HEK293T (cell line): ENCODE data around the gene RCAN3.
"Not testable (repeated sequence)": the region's sequence is repeated elsewhere in the genome, so short reads cannot be mapped to it uniquely, and the experiment has no call there.

ENCODE experiments used
- CTCF ChIA-PET: fragments of 350-600 bp; formaldehyde crosslinking; extraction: SDS; loops from one replicate; lab custom pipeline; 2021; ENCODE audit warnings: antibody characterized with exemption, inconsistent platforms; lab: Yijun Ruan, JAX
- POLR2A ChIA-PET: fragments of 350-600 bp; formaldehyde crosslinking; extraction: SDS; loops from one replicate; lab custom pipeline; 2020; ENCODE audit warnings: antibody characterized with exemption, inconsistent platforms; lab: Yijun Ruan, JAX
- DNase-seq: peaks from one replicate; pipeline ENCODE4 v3.0.0; 2012; ENCODE audit warnings: mixed read lengths; ENCODE audit errors: extremely low spot score
- ARNT ChIP-seq: fragments of 450-650 bp; IDR thresholded peaks from 2 replicates; pipeline ENCODE4 v1.6.1; 2017; ENCODE audit warnings: mild to moderate bottlenecking
- BHLHE40 ChIP-seq: fragments of 450-650 bp; IDR thresholded peaks from 2 replicates; pipeline ENCODE4 v1.6.1; 2016; ENCODE audit warnings: mild to moderate bottlenecking, moderate library complexity, borderline replicate concordance
- CTBP1 ChIP-seq: fragments of 450-650 bp; IDR thresholded peaks from 2 replicates; pipeline ENCODE4 v1.6.1; 2016; ENCODE audit warnings: borderline replicate concordance
- ELF4 ChIP-seq: fragments of 450-650 bp; IDR thresholded peaks from 2 replicates; pipeline ENCODE4 v1.6.1; 2017; ENCODE audit warnings: antibody characterized with exemption
- FOXA1 ChIP-seq: fragments of 450-650 bp; IDR thresholded peaks from 2 replicates; pipeline ENCODE4 v1.6.1; 2016; ENCODE audit warnings: mild to moderate bottlenecking
- FOXK2 ChIP-seq: fragments of 450-650 bp; IDR thresholded peaks from 2 replicates; pipeline ENCODE4 v1.6.1; 2016; ENCODE audit warnings: mild to moderate bottlenecking
- FOXM1 ChIP-seq: fragments of 450-650 bp; IDR thresholded peaks from 2 replicates; pipeline ENCODE4 v1.6.1; 2017; ENCODE audit warnings: mild to moderate bottlenecking, borderline replicate concordance
- HDGF ChIP-seq: fragments of 450-650 bp; IDR thresholded peaks from 2 replicates; pipeline ENCODE4 v1.6.1; 2017; ENCODE audit warnings: antibody characterized with exemption, borderline replicate concordance
- L3MBTL2 ChIP-seq: fragments of 450-650 bp; conservative IDR thresholded peaks from 2 replicates; pipeline ENCODE4 v1.6.1; 2016; ENCODE audit warnings: mild to moderate bottlenecking
- LEF1 ChIP-seq: fragments of 450-650 bp; IDR thresholded peaks from 2 replicates; pipeline ENCODE4 v1.6.1; 2017; ENCODE audit warnings: mild to moderate bottlenecking, borderline replicate concordance
- NFRKB ChIP-seq: fragments of 450-650 bp; IDR thresholded peaks from 2 replicates; pipeline ENCODE4 v1.6.1; 2016; ENCODE audit warnings: mild to moderate bottlenecking, moderate library complexity
- SP1 ChIP-seq: fragments of 450-650 bp; IDR thresholded peaks from 2 replicates; pipeline ENCODE4 v1.6.1; 2017
- SUZ12 ChIP-seq: fragments of 450-650 bp; IDR thresholded peaks from 2 replicates; pipeline ENCODE4 v1.6.1; 2016; ENCODE audit warnings: mild to moderate bottlenecking
- TARDBP ChIP-seq: fragments of 450-650 bp; IDR thresholded peaks from 2 replicates; pipeline ENCODE4 v1.6.1; 2016
- ZNF384 ChIP-seq: fragments of 450-650 bp; IDR thresholded peaks from 2 replicates; pipeline ENCODE4 v1.6.1; 2016
- TF ChIP-seq, protein P1 (sequence below): fragments of 450-650 bp; IDR thresholded peaks from 2 replicates; pipeline ENCODE4 v1.6.1; 2016

The RCAN3 gene

DNA sequence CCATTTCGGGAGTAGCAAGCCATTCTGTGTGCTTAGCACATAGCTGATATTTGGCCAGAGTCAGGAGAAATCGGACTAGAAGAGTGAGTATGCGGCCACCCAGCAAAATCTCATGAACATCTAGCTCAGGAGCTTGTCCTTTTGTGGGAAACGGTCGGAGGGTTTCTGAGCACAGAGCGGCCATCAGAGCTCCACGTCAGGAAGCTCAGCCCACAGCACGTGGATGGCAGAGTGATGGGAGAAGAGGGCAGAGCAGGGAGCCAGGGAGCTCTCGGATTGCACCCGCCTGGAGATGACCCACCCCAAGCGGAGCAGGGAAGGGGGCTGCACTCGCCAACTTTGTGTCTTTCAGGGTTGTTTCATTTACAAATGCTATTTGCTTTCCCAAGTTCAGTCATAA, 13.9 kb downstream of the RCAN3 start:
- POLR2A ChIA-PET: interaction anchor here (0.8 kb wide), 1 partner anchor 9 kb away, joined by 3 read pairs; no protein-coding TSS in a partner anchor

DNA sequence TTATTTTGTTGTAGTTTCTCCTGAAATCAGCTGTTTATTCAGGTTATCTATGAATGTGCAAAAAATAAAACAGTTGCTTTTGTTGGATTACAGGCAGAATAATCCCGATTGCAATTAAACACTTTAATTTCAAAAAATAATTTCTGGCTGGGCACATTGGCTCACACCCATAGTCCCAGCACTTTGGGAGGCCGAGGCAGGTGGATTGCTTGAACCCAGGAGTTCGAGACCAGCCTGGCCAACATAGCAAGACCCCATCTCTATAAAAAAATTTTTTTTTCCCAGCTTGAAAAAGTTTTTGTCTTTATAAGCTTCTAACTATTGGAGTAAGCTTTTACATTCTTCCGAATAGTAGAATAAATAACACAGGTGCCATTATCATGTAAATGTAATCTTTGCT, 15.3 kb downstream of the RCAN3 start:
- ChIA-PET POLR2A (no interaction called here), CTCF (interaction anchor here (0.6 to 1.2 kb wide), 2 partner anchors 9 to 59 kb away, joined by 3 to 4 read pairs; no protein-coding TSS in a partner anchor)

More for the DNA sequence above, 13.9 kb downstream of the RCAN3 start:
- no peak for DNase-seq
- no peak for TF ChIP-seq ZNF384
- no peak for TF ChIP-seq TARDBP
- TF ChIP-seq CTBP1: no peak
- TF ChIP-seq FOXA1: no peak
- no peak for TF ChIP-seq L3MBTL2
- TF ChIP-seq SP1: no peak
- TF ChIP-seq ELF4: no peak
- no peak for TF ChIP-seq BHLHE40
- no peak for TF ChIP-seq FOXK2
- no peak for TF ChIP-seq FOXM1
- TF ChIP-seq, protein P1, sequence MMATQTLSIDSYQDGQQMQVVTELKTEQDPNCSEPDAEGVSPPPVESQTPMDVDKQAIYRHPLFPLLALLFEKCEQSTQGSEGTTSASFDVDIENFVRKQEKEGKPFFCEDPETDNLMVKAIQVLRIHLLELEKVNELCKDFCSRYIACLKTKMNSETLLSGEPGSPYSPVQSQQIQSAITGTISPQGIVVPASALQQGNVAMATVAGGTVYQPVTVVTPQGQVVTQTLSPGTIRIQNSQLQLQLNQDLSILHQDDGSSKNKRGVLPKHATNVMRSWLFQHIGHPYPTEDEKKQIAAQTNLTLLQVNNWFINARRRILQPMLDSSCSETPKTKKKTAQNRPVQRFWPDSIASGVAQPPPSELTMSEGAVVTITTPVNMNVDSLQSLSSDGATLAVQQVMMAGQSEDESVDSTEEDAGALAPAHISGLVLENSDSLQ: no peak
- CTCF ChIA-PET: interaction anchor here (0.7 to 1.6 kb wide), 3 partner anchors 11 to 70 kb away, joined by 3 to 5 read pairs (median 5); no protein-coding TSS in a partner anchor

DNA sequence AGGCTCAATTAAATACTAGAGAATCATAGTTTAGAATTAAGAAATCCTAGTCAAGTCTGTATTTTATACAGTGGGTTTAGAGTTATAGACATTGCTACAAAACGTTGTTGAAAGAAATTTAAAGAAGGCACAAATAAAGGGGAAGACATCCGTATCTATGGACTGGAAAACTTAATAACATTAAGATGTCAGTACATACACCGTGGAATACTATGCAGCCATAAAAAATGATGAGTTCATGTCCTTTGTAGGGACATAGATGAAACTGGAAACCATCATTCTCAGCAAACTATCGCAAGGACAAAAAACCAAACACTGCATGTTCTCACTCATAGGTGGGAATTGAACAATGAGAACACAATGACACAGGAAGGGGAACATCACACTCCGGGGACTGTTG, 17.6 kb downstream of the RCAN3 start:
- POLR2A ChIA-PET, DNase-seq, CTCF ChIA-PET: not testable (repeated sequence)

More for the DNA sequence above, 15.3 kb downstream of the RCAN3 start:
- TF ChIP-seq LEF1 (no peak), BHLHE40 (no peak), FOXK2 (no peak), L3MBTL2 (no peak), FOXA1 (no peak), ARNT (no peak), TARDBP (no peak), CTBP1 (no peak), NFRKB (no peak), ZNF384 (no peak), ELF4 (no peak), FOXM1 (no peak), HDGF (no peak), SUZ12 (no peak), SP1 (no peak)
- TF ChIP-seq, protein P1: no peak
- no peak for DNase-seq

DNA sequence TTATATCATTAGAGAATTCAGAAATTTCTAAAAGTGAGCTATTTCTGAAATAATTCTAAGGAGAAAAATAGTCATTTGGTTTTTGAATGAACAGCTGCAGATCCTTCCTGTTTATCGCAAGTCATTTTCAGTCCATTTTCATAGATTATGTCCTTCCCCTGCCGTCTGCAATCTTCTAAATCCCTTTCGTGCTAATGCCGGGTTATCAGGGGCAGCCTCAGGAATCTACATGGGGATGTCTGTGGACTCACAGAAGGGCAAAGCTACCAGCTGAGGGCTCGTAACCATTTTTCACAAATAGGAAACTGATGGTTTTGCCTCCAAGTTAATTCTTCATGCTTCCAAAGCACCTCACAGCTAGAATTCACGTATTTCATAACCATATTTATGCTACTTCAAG, 23.0 kb downstream of the RCAN3 start:
- TF ChIP-seq CTBP1 (no peak), L3MBTL2 (no peak), FOXM1 (no peak), TARDBP (no peak), SP1 (no peak), ARNT (no peak), ELF4 (no peak), ZNF384 (no peak), NFRKB (no peak), HDGF (no peak), FOXA1 (no peak), FOXK2 (no peak)
- TF ChIP-seq, protein P1: no peak
- DNase-seq: no peak
- ChIA-PET CTCF (no interaction called here), POLR2A (interaction anchor here (0.9 to 1.9 kb wide), 2 partner anchors 110 to 112 kb away, joined by 3 to 6 read pairs; partner anchors contain the start of genes NIPAL3 and STPG1)

DNA sequence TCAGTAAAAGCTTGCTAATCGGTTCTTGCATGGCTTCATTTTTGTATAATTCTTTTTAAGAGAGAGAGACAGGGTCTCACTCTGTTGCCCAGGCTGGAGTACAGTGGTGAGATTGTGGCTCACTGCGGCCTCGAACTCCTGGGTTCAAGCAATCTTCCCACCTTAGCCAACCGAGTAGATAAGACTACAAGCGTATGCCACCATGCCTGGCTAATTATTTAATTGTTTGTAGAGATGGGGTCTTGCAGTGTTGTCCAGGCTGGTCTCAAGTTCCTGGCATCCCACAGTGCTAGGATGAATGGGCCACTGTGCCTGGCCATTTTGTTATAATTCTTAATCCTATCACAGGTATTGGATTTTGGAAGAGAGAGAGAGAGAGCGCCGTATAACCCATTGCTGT, 23.4 kb downstream of the RCAN3 start:
- ChIA-PET CTCF (interaction anchor here (1.4 to 1.8 kb wide), 4 partner anchors 8 to 111 kb away, joined by 3 to 7 read pairs (median 4); partner anchors contain the start of gene NIPAL3), POLR2A (interaction anchor here (0.9 to 1.9 kb wide), 3 partner anchors 24 to 113 kb away, joined by 3 to 6 read pairs (median 6); partner anchors contain the start of genes NIPAL3, RCAN3 and STPG1)
- TF ChIP-seq FOXK2: no peak
- TF ChIP-seq CTBP1: no peak
- no peak for TF ChIP-seq FOXA1
- no peak for TF ChIP-seq L3MBTL2
- no peak for TF ChIP-seq TARDBP
- TF ChIP-seq, protein P1: no peak
- no peak for TF ChIP-seq FOXM1
- TF ChIP-seq ZNF384: no peak
- no peak for TF ChIP-seq BHLHE40
- no peak for TF ChIP-seq ELF4
- no peak for TF ChIP-seq HDGF
- no peak for TF ChIP-seq SUZ12
- TF ChIP-seq ARNT: no peak
- no peak for TF ChIP-seq NFRKB
- no peak for TF ChIP-seq SP1
- no peak for TF ChIP-seq LEF1
- no peak for DNase-seq
